Measurements from ENCODE around the gene STYK1.

DNA sequence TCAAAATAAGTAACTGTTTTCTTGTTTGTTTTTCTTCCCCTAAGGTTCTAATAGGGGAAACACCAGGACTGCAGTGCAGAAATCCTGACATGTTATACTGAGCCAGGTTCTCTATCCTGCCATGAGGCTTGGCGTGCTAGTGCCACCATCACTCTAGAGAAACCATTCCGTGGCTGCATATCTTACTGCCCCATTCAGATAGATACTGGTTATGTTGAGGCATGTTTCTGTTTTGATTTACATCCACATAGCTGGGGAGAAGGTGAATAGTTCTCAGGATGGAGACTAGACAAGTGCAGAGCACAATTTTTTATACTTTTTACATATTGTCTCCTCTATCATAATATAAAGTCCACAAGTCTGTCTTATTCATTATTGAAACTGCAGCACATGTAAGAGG lies 72.0 kb downstream of the STYK1 start:
- TF ChIP-seq, protein P1, sequence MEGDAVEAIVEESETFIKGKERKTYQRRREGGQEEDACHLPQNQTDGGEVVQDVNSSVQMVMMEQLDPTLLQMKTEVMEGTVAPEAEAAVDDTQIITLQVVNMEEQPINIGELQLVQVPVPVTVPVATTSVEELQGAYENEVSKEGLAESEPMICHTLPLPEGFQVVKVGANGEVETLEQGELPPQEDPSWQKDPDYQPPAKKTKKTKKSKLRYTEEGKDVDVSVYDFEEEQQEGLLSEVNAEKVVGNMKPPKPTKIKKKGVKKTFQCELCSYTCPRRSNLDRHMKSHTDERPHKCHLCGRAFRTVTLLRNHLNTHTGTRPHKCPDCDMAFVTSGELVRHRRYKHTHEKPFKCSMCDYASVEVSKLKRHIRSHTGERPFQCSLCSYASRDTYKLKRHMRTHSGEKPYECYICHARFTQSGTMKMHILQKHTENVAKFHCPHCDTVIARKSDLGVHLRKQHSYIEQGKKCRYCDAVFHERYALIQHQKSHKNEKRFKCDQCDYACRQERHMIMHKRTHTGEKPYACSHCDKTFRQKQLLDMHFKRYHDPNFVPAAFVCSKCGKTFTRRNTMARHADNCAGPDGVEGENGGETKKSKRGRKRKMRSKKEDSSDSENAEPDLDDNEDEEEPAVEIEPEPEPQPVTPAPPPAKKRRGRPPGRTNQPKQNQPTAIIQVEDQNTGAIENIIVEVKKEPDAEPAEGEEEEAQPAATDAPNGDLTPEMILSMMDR (IDR thresholded peaks at IDR 0.05), result no peak
- TF ChIP-seq EP300 (IDR thresholded peaks at IDR 0.05), result no peak
